ENCODE results near the gene CDCP1. TPM values are rescaled to one million over a fixed set of nuclear protein-coding genes. Genes with fewer than 3 reads are reported as not detected.
"Not testable (repeated sequence)": the region's sequence is repeated elsewhere in the genome, so short reads cannot be mapped to it uniquely, and the experiment has no call there.

Gene CDCP1
- total RNA-seq, 1 experiment from 2014 or later: 0.12 TPM

DNA sequence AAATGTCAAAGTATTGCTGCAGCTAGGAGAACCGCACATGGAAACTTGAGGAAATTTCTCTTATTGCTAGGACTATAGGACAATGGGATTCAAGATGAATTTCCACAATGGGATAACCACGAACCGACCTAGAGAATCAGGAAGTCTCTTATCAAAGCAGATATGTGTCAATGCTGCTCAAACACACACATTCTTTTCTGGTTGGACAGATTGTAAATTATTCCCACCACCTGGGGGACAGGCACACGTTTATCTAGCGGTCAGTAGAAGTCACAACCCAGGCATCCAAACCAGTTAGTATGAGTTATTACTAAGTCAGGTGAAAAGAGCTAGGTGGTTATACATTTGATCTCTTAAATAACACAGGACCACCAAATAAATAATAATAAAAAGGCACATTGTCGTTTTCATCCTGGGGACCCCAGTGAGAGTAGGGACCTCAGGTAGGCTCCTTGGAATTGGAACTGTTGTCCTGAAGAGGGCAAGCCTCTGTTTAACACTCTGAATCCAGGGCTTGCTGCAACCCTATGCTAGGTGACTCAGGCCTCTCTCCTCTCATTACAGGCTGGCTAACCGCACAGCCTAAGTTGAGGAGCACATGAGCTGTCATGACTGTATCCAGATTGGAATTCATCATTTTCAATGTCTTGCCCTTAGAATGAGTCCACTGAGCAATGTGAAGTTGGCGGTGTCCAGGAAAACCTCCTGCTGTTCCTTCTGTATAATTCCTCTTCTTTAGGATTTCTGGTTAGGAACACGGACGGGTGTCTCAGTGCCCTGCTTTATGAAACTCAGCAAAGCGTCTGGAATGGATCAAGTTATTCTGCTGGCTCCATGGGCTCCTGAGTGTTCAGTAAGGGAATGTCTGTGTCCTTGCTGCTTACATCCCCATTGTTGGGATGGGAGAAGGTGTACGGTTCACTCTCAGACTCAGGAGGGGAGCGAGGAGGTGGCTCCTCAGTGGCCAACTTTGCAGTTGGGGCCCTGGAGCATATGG is 61.1 kb downstream of the CDCP1 start:
- peak; percentile 76 for DNase-seq (ENCODE audit: low spot score)

GRCh38 chr3:45084361-45084760 is 61.8 kb downstream of the CDCP1 start:
- no peak for DNase-seq (ENCODE audit: low spot score)

DNA sequence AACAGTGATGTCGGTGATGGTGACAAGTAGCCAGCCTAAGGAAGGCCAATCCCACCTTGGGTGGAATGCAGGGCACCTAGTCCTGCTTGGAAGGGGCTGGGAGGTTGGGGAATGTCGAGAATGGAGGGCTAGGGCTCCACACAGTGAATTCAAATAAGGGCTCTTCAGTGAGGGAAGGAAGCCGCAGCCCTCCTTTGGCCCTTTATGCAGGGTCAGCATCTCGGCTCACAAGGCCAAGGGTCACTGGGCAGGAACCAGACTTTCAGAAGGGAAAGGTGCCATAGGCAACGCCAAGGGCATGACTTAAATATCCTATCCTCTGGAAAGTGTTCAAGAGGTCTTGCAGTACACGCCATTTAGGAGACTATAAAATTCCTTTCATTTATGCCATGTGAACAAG is 63.2 kb downstream of the CDCP1 start:
- DNase-seq (ENCODE audit: low spot score): no peak

DNA sequence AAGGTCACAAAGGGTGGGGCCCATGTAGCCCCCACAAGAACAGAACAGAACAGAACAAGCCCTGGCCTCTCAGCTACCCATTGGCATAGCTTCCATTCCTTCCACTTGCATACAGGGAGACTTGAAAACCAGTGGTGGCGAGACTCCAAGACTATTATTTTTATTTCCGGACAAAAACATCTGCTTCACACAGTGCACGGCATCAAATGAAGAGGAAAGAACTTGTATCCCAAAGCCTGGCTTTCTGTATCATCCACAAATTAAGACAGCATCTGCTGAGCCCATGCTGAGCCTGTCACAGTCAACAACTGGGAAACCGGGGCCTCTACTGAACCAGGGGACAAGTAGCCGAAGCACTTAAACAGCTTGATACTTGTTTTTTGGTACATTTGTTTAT is 64.0 kb downstream of the CDCP1 start:
- no peak for DNase-seq (ENCODE audit: low spot score)

DNA sequence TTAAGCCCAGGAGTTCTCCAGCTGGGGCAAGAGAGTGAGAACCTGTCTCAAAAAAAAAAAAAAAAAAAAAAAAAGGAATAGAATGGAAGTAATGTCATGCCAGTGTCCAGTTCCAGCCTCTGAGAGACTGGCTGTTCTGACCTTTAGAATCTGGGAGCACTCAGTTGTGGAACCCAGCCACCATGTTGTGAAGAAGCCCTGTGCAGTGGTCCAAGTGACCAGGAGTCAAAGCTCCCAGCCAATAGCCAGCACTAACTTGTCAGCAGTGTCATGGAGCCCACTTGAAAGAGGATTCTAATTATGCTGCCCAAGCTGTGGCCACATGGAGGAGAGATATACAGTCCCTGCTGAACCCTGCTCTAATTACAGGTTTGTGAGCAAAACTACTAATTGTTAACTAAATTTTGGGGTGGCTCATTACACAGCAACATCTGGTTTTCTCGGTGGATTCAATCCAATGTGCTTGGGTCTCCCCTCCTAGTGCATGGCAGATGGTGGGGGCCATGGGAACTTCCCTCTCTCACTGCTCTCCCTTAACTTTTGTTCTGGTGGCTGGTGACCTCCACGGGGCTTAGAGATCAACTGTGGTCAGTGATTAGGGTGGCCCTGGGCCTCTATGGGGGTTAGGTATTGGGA is 64.6 kb downstream of the CDCP1 start:
- DNase-seq (ENCODE audit: low spot score): no peak

DNA sequence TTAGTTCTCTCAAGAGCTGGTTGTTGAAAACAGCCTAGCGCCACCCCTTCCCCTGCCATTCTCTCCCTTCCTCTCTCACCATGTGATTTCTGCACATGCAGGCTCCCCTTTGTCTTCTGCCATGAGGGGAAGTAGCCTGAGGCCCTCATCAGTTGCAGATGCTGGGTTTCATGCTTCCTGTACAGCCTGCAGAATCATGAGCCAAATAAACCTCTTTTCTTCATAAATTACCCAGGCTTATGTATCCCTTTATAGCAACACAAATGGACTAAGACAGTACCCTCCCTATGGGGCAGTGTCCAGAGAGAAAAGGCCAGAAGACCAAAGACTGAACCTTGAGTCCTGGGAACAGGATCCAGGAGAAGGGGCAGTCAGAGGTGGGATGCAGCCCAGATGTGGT is 65.4 kb downstream of the CDCP1 start:
- no peak for DNase-seq (ENCODE audit: low spot score)

DNA sequence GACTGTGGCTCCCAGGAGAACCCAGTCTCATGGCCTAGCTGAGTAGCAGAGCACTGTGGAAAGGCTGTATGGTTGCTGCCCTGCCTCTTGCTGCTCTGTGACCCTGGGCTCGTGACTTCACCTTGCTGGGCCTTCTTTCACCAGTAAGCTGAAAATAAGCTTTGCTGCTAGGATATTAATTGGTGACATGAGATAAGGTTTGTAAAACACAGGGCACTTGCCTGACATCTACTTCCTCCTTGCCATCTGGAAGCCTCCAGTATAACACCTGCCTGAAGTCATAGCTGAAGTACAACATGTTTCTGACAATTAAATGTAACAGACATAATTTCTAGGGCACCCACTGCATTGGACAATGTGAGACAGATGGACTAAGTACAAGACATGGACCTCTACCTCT is 66.5 kb downstream of the CDCP1 start:
- no peak for DNase-seq (ENCODE audit: low spot score)

GRCh38 chr3:45078910-45079522 is 67.2 kb downstream of the CDCP1 start:
- no peak for DNase-seq (ENCODE audit: low spot score)

- not testable (repeated sequence) for DNase-seq (ENCODE audit: low spot score)
Observed at GRCh38 chr3:45078256-45078655, 67.9 kb downstream of the CDCP1 start.

DNA sequence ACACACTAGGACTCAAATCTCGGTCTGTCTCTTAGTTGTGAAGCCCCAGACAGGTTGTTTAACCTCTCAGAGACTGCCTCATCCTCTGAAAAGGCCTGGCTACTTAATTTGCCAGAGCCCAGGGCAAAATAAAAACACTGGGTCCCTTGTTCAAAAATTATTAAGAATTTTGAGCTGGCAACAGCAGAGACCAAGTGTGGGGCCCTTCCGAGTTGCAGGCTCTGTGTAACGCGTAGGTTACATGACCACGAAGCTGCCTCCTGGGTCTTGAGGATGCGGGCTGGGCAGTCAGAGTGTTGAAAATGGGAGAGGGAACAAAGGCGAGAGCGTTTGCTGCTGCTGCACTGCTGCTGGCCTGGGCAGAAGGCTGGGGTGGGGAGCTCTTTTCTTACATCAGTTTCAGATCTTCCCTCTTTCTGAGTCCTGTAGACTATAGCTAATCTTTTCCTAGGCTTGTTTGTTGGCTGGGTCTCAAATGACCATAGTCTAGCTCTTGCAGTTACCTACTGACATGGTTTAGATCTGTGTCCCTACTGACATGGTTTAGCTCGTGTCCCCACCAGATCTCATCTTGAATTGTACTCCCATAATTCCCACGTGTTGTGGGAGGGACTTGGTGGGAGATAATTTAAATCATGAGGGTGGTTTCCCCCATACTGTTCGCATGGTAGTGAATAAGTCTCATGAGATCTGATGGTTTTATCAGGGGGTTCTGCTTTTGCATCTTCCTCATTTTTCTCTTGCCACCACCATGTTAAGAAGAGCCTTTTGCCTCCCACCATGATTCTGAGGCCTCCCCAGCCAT is 70.2 kb downstream of the CDCP1 start:
- no peak for DNase-seq (ENCODE audit: low spot score)

GRCh38 chr3:45071075-45071474 is 75.1 kb downstream of the CDCP1 start:
- no peak for DNase-seq (ENCODE audit: low spot score)

DNA sequence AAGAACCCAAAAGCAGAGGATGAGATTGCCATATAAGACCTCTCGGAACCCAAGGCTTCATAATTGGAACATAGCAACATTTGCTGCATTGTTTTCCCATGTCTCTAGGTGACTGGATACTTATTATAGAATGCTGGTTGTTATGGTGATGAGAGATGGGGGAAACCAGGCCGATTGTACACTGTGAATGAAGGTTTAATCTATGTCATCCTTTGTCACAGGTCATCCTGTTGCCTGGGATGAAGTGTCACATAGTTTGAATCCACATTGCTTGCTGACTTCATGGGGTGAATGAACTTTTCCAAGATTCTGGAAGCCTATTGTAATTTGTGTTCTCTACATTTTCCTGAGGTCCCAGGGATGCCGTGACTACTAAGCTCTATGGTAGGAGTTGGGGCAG is 78.2 kb downstream of the CDCP1 start:
- DNase-seq (ENCODE audit: low spot score): no peak

GRCh38 chr3:45067486-45067885 is 78.7 kb downstream of the CDCP1 start:
- no peak for DNase-seq (ENCODE audit: low spot score)

GRCh38 chr3:45066109-45066801 is 79.9 kb downstream of the CDCP1 start:
- DNase-seq (ENCODE audit: low spot score): no peak

DNA sequence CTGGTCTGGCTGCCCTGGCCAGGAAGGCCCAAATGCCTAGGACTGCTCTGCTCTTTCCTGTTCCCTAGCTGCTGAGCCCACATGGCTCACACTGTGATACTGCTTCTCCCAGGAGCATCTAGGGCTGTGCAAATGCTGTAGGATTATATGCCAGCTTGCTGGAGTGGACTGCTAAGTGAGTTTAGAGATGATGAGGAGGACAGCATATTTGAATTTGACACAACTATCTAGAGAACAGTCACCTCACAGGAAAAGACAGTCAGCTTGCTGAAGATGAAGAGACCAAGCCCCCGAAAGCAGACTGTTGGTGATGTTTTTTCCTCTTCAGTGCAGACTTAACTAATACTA is 80.8 kb downstream of the CDCP1 start:
- no peak for DNase-seq (ENCODE audit: low spot score)

DNA sequence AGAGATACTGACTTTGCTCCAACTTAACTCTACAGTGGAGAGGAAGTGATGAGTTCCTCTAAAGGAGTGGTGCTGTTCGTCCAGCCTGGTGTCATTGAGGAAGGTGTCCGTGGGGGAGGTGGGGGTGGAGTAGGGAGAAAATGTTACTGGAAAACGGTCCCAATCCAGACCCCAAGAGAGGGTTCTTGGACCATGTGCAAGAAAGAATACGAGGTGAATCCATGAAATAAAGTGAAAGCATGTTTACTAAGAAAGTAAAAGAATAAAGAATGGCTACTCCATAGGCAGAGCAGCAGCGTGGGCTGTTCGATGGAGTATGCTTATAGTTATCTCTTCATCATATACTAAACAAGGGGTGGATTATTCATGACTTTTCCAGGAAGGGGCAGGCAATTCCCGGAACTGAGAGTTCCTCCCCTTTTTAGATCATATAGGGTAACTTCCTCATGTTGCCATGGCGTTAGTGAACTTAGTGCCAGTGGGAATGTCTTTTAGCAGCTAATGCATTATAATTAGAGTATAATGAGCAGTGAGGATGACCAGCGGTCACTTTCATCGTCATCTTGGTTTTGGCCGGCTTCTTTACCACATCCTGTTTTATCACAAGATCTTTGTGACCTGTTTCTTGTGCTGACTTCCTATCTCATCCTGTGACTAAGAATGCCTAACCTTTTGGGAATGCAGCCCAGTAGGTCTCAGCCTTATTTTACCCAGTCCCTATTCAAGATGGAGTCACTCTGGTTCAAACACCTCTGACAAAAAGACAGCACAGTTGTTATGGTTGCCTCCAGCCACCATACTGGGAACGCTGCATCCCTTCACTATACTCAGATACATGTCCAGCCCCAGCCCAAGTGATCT is 81.4 kb downstream of the CDCP1 start:
- peak; percentile 81 for DNase-seq (ENCODE audit: low spot score)

DNA sequence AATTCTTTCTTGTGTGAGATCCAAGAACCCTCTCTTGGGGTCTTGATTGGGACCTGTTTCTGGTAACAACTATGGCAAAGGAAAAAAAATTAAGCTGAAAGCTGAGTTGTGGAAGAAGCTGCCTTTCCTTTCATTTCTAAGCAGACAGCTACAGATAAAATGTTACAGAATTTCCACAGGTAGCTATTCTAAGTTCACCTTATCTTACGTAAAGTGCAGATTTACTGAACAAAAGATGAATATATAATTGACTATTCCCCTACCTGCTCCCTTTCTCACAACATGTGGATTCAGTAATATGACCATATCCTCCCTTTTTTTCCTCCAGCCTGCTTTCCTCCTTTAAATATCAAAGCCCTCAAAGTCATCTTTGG is 83.5 kb downstream of the CDCP1 start:
- no peak for DNase-seq (ENCODE audit: low spot score)

GRCh38 chr3:45060165-45060892 is 85.8 kb downstream of the CDCP1 start:
- no peak for DNase-seq (ENCODE audit: low spot score)

DNA sequence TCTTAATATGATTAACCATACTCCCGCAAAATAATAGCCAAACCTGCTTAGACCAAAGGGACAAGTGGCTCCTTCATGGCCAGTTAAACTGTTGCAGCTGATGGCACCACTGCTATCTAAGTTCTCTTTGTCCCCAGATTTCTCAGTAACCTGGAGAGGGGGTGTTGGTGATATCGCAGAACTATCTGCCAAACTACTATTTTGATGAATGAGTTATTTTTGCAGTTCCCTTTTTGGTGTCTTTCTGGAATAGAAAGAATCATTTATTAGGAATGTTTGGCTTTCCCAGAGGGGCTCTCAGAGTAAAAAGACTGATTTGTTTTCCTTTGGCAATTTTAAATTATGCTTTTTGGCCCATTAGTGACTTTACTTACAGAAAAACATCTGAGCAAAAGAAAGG is 87.0 kb downstream of the CDCP1 start:
- no peak for DNase-seq (ENCODE audit: low spot score)

DNA sequence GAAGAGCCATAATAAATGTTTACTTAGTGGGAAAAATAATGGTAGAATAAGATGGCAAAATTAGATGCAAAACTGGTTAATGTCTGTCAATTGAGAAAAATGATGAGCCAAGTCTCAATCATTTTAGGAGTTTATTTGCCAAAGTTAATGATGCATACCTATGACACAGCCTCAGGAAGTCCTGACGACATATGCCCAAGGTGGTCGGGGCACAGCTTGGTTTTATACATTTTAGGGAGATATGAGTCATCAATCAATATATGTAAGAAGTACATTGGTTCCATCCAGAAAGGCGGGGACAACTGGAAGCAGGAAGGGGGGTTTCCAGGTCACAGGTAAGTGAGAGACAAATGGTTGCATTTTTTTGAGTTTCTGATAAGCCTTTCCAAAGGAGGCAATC is 88.6 kb downstream of the CDCP1 start:
- DNase-seq (ENCODE audit: low spot score): no peak
